SK-N-DZ (cell line): Measurements from ENCODE around the gene AIFM3. TPM values are rescaled to one million over a fixed set of nuclear protein-coding genes. Genes with fewer than 3 reads are reported as not detected.
"Not testable (repeated sequence)": the region's sequence is repeated elsewhere in the genome, so short reads cannot be mapped to it uniquely, and the experiment has no call there.

Source experiments
- DNase-seq: peaks from one replicate; pipeline ENCODE4 v3.0.0-alpha.2; 2015; ENCODE audit warnings: low spot score
- polyA plus RNA-seq, 2 experiments: library from polyadenylated mRNA; depleted of rRNA; stranded (reverse); fragments of >200 nt; gene quantifications; 2 replicates each; pipeline ENCODE4 v1.2.3, GENCODE V29; 2014

The AIFM3 gene
- polyA plus RNA-seq (2014; cell fraction: cytosol; rRNA removed) = 3.3 and 5.0 TPM in 2 replicates
- polyA plus RNA-seq (2014; cell fraction: nucleus; rRNA removed) = 18.1 and 21.1 TPM in 2 replicates

- DNase-seq = no peak
These were observed at the start of gene AIFM3 for GRCh38 chr22:20966883-20967696. TSS of gene AIFM3 (plus strand) at chr22:20967255. CDS start at chr22:20967945, 690 bp downstream.

- DNase-seq = no peak
These were observed 48.3 kb upstream of the AIFM3 start for GRCh38 chr22:20918663-20919218.

GRCh38 chr22:20919718-20920117 lies 47.3 kb upstream of the AIFM3 start:
- no peak for DNase-seq

- DNase-seq = no peak
These were observed 46.2 kb upstream of the AIFM3 start for GRCh38 chr22:20920881-20921203.

- DNase-seq = no peak
These were observed 44.8 kb upstream of the AIFM3 start for GRCh38 chr22:20922141-20922751.

DNA sequence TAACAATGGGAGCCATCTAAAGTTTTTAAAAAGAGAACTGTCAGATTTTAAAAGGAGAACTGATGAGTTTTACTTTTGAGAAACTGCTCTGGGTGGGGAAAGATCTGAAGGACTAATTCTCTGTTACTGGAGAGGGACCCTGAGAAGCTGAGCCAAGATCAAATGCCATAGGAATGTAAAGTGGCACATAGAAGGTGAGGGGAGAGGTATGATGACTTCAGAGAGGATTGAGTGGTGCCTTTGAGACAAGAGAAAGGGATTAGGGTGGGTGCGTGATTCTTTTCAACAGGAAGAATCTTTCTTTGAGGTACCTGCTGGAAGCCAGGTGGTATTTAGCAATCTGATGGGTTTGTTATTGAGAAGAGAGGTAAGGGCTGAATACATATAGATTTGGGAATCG lies 40.8 kb upstream of the AIFM3 start:
- no peak for DNase-seq

DNA sequence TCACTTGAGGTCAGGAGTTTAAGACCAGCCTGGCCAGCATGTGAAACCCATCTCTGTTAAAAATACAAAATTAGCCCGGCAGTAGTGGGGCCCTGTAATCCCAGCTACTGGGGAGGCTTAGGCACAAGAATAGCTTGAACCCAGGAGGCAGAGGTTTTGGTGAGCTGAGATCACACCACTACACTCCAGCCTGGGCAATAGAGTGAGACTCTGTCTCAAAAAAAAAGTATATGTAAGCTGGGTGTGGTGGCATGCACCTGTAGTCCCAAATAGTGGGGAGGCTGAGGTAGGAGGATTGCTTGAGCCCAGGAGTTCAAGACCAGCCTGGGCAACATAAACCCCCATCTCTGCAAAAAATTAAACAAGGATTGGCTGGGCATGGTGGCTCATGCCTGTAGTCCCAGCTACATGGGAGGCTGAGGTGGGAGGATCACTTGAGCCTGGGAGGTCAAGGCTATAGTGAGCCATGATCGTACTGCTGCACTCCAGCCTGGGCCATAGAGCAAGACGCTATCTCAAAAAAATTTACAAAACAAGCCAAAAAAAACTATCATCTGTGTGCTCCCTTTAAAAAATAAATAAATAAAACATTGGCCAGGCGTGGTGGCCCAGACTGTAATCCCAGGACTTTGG lies 39.0 kb upstream of the AIFM3 start:
- DNase-seq = no peak

GRCh38 chr22:20928573-20928967 lies 38.5 kb upstream of the AIFM3 start:
- DNase-seq = no peak

DNA sequence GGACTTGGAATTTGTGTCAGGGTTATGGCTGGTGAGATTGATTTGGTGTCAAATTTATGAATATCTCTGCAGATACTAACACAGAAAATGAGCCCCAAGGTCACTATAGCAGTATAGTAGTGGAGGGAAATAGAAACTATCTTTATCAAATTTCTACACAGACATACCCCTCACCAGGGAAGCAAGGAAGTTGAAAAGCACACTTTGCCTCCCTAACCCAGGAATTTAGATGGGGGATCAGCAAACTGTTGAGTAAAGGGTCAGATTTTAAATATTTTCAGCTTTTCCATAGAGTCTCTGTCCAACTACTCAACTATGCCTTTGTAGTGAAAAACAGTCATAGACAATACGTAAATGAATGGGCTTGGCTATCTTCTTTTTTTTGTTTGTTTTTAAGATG lies 37.1 kb upstream of the AIFM3 start:
- no peak for DNase-seq

GRCh38 chr22:20930435-20930834 lies 36.6 kb upstream of the AIFM3 start:
- not testable (repeated sequence) for DNase-seq

- DNase-seq = no peak
These were observed 35.9 kb upstream of the AIFM3 start for GRCh38 chr22:20931126-20931654.

DNA sequence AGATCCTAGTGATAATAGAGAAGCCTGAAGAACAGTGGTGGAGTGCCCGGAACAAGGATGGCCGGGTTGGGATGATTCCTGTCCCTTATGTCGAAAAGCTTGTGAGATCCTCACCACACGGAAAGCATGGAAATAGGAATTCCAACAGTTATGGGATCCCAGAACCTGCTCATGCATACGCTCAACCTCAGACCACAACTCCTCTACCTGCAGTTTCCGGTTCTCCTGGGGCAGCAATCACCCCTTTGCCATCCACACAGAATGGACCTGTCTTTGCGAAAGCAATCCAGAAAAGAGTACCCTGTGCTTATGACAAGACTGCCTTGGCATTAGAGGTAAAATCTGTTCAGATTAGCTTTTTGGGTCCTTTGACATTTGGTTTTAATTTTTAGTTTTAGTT lies 33.1 kb upstream of the AIFM3 start:
- no peak for DNase-seq

DNA sequence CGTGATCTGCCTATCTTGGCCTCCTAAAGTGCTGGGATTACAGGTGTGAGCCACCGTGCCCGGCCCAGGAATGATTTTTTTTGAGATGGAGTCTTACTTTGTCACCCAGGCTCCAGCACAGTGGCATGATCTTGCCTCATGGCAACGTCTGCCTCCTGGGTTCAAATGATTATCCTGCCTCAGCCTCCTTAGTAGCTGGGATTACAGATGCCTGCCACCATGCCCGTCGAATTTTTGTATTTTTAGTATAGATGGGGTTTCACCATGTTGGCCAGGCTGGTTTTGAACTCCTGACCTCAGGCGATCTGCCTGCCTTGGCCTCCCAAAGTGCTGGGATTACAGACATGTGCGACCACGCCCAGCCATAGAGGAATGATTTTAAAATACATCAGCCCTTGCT lies 32.0 kb upstream of the AIFM3 start:
- DNase-seq = not testable (repeated sequence)

GRCh38 chr22:20935780-20936539 lies 31.1 kb upstream of the AIFM3 start:
- not testable (repeated sequence) for DNase-seq

- DNase-seq = no peak
These were observed 29.8 kb upstream of the AIFM3 start for GRCh38 chr22:20937031-20937793.

DNA sequence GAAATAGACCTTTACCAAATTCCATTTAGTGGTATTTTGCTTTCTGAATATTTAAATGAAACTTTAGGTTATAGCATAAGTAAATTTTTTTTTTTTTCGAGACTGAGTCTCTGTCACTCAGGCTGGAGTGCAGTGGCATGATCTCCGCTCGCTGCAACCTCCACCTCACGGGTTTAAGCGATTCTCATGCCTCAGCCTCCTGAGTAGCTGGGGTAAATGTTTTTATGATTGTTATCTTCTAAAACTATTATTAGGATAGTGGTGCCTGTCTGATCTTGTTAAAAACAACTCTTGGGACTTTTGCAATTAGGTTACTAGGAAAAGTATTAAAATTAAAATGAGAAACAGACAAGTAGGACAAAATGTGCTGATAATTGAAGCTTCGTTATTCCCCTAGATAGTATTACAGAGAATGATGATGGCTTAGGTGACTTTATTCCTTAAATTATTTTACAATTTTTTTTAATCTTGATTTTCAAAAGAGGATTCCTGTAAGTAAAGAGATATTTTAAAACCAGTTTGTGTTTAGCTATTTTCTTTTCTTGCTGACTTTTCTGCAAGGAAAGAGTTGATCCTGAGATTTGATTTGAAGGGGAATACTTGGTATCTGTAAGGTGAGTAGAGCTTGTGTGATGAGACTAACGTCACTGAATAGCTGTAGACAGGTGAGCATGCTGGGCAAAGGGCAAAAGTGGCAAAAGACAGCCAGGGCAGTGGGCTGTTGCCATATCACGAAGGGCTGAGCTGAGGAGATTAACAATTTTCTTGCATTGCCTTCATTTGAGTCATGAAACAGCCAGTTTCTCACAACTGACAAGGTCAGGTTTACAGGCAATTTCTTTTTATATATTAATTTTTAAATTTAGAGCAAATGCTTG lies 29.0 kb upstream of the AIFM3 start:
- DNase-seq = no peak

GRCh38 chr22:20939457-20940185 lies 27.4 kb upstream of the AIFM3 start:
- not testable (repeated sequence) for DNase-seq

GRCh38 chr22:20940186-20940651 lies 26.8 kb upstream of the AIFM3 start:
- DNase-seq = no peak

DNA sequence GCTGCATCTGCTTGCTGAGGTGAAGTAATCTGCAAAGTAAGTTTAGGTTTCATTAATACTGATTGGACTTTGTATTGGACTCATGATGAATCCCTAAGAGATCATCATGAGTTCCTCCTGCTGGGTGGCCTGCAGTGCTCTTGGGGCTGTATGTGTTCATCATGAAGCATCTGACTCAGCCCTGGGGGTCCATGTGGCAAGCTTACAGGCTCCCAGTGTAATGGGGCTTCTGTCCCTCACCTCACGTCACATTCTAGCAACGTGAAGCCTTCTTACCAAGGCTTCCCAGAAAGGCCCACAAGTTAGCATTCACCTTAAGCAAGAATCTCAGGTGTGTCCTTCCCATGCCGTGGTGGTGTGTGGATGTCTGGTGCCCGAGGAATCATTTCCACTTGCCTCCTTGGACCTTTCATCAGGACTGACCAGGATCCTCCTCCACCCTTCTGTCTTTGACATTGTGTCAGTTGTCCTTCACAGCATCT lies 26.1 kb upstream of the AIFM3 start:
- DNase-seq = no peak
